ENCODE measurements around the gene ATP6V1G2.

- TF ChIP-seq CTCF (IDR thresholded peaks at IDR 0.05), result no peak
- no peak for TF ChIP-seq POLR2A (IDR thresholded peaks at IDR 0.05)
Measured at GRCh38 chr6:31579546-31580437, 33.4 kb upstream of the ATP6V1G2 start.

All from body of pancreas (tissue), 4 donors.